GM19455 (cell line): Measurements from ENCODE around the gene RYR3.

Experiments used
- ATAC-seq: cut with Tn5 transposase; IDR thresholded peaks from one replicate; pipeline ENCODE4 v1.9.1; 2021; ENCODE audit not compliant: unreplicated experiment

The RYR3 gene

GRCh38 chr15:33638453-33638852, 327.7 kb downstream of the RYR3 start:
- ATAC-seq: no peak

- ATAC-seq: no peak
These were observed 328.3 kb downstream of the RYR3 start for GRCh38 chr15:33639051-33639450.

GRCh38 chr15:33639456-33639855, 328.7 kb downstream of the RYR3 start:
- ATAC-seq: no peak

GRCh38 chr15:33639978-33640377, 329.2 kb downstream of the RYR3 start:
- ATAC-seq: no peak

- ATAC-seq: no peak
These were observed 330.3 kb downstream of the RYR3 start for GRCh38 chr15:33641069-33641468.

GRCh38 chr15:33644304-33644703, 333.5 kb downstream of the RYR3 start:
- ATAC-seq: no peak

GRCh38 chr15:33646744-33647143, 336.0 kb downstream of the RYR3 start:
- no peak for ATAC-seq

- no peak for ATAC-seq
These were observed 338.6 kb downstream of the RYR3 start for GRCh38 chr15:33649217-33649933.

GRCh38 chr15:33654860-33655259, 344.1 kb downstream of the RYR3 start:
- no peak for ATAC-seq

GRCh38 chr15:33655488-33655887, 344.7 kb downstream of the RYR3 start:
- no peak for ATAC-seq

- no peak for ATAC-seq
These were observed 345.4 kb downstream of the RYR3 start for GRCh38 chr15:33656168-33656567.

- no peak for ATAC-seq
These were observed 349.4 kb downstream of the RYR3 start for GRCh38 chr15:33660151-33660550.

- no peak for ATAC-seq
These were observed 351.2 kb downstream of the RYR3 start for GRCh38 chr15:33662014-33662413.

GRCh38 chr15:33664947-33665346, 354.2 kb downstream of the RYR3 start:
- ATAC-seq: no peak

- ATAC-seq: no peak
These were observed 359.8 kb downstream of the RYR3 start for GRCh38 chr15:33670567-33670966.

GRCh38 chr15:33671456-33671855, 360.7 kb downstream of the RYR3 start:
- peak; percentile 80 for ATAC-seq

- ATAC-seq: no peak
These were observed 364.5 kb downstream of the RYR3 start for GRCh38 chr15:33675246-33675645.

- no peak for ATAC-seq
These were observed 366.6 kb downstream of the RYR3 start for GRCh38 chr15:33677238-33677830.

- ATAC-seq: no peak
These were observed 367.4 kb downstream of the RYR3 start for GRCh38 chr15:33678176-33678575.

GRCh38 chr15:33678602-33679001, 367.8 kb downstream of the RYR3 start:
- ATAC-seq: no peak

- no peak for ATAC-seq
These were observed 368.3 kb downstream of the RYR3 start for GRCh38 chr15:33679061-33679460.

GRCh38 chr15:33680336-33680735, 369.6 kb downstream of the RYR3 start:
- ATAC-seq: no peak
